Neural progenitor cell (in vitro differentiated cells): ENCODE measurements around the gene BCAS3.

Experiments
- CTCF ChIP-seq: fragments of 200-600 bp; sonication (generic); IDR thresholded peaks from 2 replicates; pipeline ENCODE4 v1.5.1; 2017; ENCODE audit warnings: antibody characterized with exemption, mild to moderate bottlenecking
- EZH2 ChIP-seq: fragments of 200-600 bp; sonication (generic); IDR thresholded peaks from 2 replicates; pipeline ENCODE4 v1.6.1; 2017; ENCODE audit warnings: antibody characterized with exemption, mild to moderate bottlenecking, moderate library complexity

- TF ChIP-seq EZH2: no peak
- no peak for TF ChIP-seq CTCF
Measured at GRCh38 chr17:61106354-61106753, 428.7 kb downstream of the BCAS3 start.
